GM21526 (cell line): ENCODE measurements around the gene RGS1.
A peak's percentile ranks its signal among the peaks of the same experiment; 100 is the strongest.

Experiments
- ATAC-seq: cut with Tn5 transposase; IDR thresholded peaks from one replicate; pipeline ENCODE4 v1.9.1; 2021; ENCODE audit warnings: moderate library complexity; ENCODE audit not compliant: unreplicated experiment, low FRiP score

Gene RGS1

GRCh38 chr1:192579010-192579738, 3.6 kb downstream of the RGS1 start:
- no peak for ATAC-seq

- no peak for ATAC-seq
These were observed 4.9 kb downstream of the RGS1 start for GRCh38 chr1:192580351-192580962.

- no peak for ATAC-seq
These were observed 5.8 kb downstream of the RGS1 start for GRCh38 chr1:192581131-192581927.

- ATAC-seq: no peak
These were observed 9.3 kb downstream of the RGS1 start for GRCh38 chr1:192584866-192585265.

GRCh38 chr1:192587386-192588266, 12.1 kb downstream of the RGS1 start:
- ATAC-seq: no peak

GRCh38 chr1:192588546-192588945, 13.0 kb downstream of the RGS1 start:
- no peak for ATAC-seq

GRCh38 chr1:192589813-192590212, 14.2 kb downstream of the RGS1 start:
- ATAC-seq: no peak

- no peak for ATAC-seq
These were observed 16.9 kb downstream of the RGS1 start for GRCh38 chr1:192592517-192592916.

- ATAC-seq: no peak
These were observed 17.6 kb downstream of the RGS1 start for GRCh38 chr1:192592981-192593708.

GRCh38 chr1:192595299-192595698, 19.7 kb downstream of the RGS1 start:
- no peak for ATAC-seq

GRCh38 chr1:192598589-192598988, 23.0 kb downstream of the RGS1 start:
- ATAC-seq: no peak

- ATAC-seq: no peak
These were observed 24.7 kb downstream of the RGS1 start for GRCh38 chr1:192600275-192600674.

GRCh38 chr1:192601143-192601542, 25.6 kb downstream of the RGS1 start:
- ATAC-seq: peak; percentile 38

GRCh38 chr1:192601567-192601966, 26.0 kb downstream of the RGS1 start:
- ATAC-seq: no peak

- no peak for ATAC-seq
These were observed 27.2 kb downstream of the RGS1 start for GRCh38 chr1:192602757-192603156.

- no peak for ATAC-seq
These were observed 27.7 kb downstream of the RGS1 start for GRCh38 chr1:192603218-192603787.

- ATAC-seq: peak; percentile 36
These were observed 29.5 kb downstream of the RGS1 start for GRCh38 chr1:192604979-192605620.

- no peak for ATAC-seq
These were observed 33.1 kb downstream of the RGS1 start for GRCh38 chr1:192608671-192609070.
